GM19452 (cell line): Measurements from ENCODE around the gene RASA3.
"Not testable (repeated sequence)": the region's sequence is repeated elsewhere in the genome, so short reads cannot be mapped to it uniquely, and the experiment has no call there.

Experiments used
- ATAC-seq: cut with Tn5 transposase; IDR thresholded peaks from one replicate; pipeline ENCODE4 v1.9.1; 2021; ENCODE audit not compliant: unreplicated experiment

The RASA3 gene

GRCh38 chr13:114082849-114083645 is 49.4 kb downstream of the RASA3 start:
- ATAC-seq = no peak

GRCh38 chr13:114081761-114082681 is 50.4 kb downstream of the RASA3 start:
- no peak for ATAC-seq

- ATAC-seq = no peak
Measured at GRCh38 chr13:114080739-114081561, 51.5 kb downstream of the RASA3 start.

GRCh38 chr13:114079601-114080536 is 52.6 kb downstream of the RASA3 start:
- no peak for ATAC-seq

GRCh38 chr13:114078461-114079451 is 53.7 kb downstream of the RASA3 start:
- ATAC-seq = no peak

GRCh38 chr13:114077933-114078325 is 54.5 kb downstream of the RASA3 start:
- ATAC-seq = no peak

- ATAC-seq = no peak
Measured at GRCh38 chr13:114077099-114077932, 55.1 kb downstream of the RASA3 start.

- ATAC-seq = no peak
Measured at GRCh38 chr13:114076329-114077090, 55.9 kb downstream of the RASA3 start.

GRCh38 chr13:114075811-114076210 is 56.6 kb downstream of the RASA3 start:
- ATAC-seq = not testable (repeated sequence)

- no peak for ATAC-seq
Measured at GRCh38 chr13:114074671-114075315, 57.6 kb downstream of the RASA3 start.

GRCh38 chr13:114073881-114074612 is 58.4 kb downstream of the RASA3 start:
- no peak for ATAC-seq

GRCh38 chr13:114072421-114072820 is 60.0 kb downstream of the RASA3 start:
- no peak for ATAC-seq

GRCh38 chr13:114071991-114072390 is 60.4 kb downstream of the RASA3 start:
- ATAC-seq = no peak

GRCh38 chr13:114071410-114071809 is 61.0 kb downstream of the RASA3 start:
- ATAC-seq = no peak

GRCh38 chr13:114070098-114070799 is 62.2 kb downstream of the RASA3 start:
- no peak for ATAC-seq
